ENCODE measurements around the gene MTRF1L.

- TF ChIP-seq POLR2A (IDR thresholded peaks at IDR 0.05) (no peak), CTCF (IDR thresholded peaks at IDR 0.05) (no peak)
Measured at GRCh38 chr6:152978058-152978457, 24.5 kb downstream of the MTRF1L start.
